Nephron (organoid): ENCODE results near the gene DPM2.

Source experiments
- H3K27ac Mint-ChIP-seq, 3 experiments: 2 replicates each; pipeline ENCODE4 v1.8.0; 2020; ENCODE audit warnings: mixed read lengths in 3 of 3, mild to moderate bottlenecking in 2 of 3, moderate library complexity in 1 of 3
- H3K27me3 Mint-ChIP-seq: 2 replicates; pipeline ENCODE4 v1.8.0; 2021; ENCODE audit warnings: low read depth, mild to moderate bottlenecking, moderate library complexity, mixed read lengths
- H3K36me3 Mint-ChIP-seq: 2 replicates; pipeline ENCODE4 v1.8.0; 2020; ENCODE audit warnings: low read depth, mixed read lengths
- H3K4me1 Mint-ChIP-seq: 2 replicates; pipeline ENCODE4 v1.8.0; 2020; ENCODE audit warnings: mixed read lengths
- H3K4me3 Mint-ChIP-seq, 3 experiments: 2 replicates each; pipeline ENCODE4 v1.8.0; 2020; ENCODE audit warnings: mild to moderate bottlenecking in 3 of 3, mixed read lengths in 3 of 3, moderate library complexity in 2 of 3
- H3K9me3 Mint-ChIP-seq: 2 replicates; pipeline ENCODE4 v1.8.0; 2020; ENCODE audit warnings: mixed read lengths
- TF ChIP-seq, protein P1 (sequence below), 3 experiments: fragments of 200-600 bp; sonication (generic); IDR thresholded peaks; one replicate each; pipeline ENCODE4 v1.5.0; 2021; ENCODE audit warnings: antibody characterized with exemption in 3 of 3; ENCODE audit not compliant: unreplicated experiment in 3 of 3

The DPM2 gene

DNA sequence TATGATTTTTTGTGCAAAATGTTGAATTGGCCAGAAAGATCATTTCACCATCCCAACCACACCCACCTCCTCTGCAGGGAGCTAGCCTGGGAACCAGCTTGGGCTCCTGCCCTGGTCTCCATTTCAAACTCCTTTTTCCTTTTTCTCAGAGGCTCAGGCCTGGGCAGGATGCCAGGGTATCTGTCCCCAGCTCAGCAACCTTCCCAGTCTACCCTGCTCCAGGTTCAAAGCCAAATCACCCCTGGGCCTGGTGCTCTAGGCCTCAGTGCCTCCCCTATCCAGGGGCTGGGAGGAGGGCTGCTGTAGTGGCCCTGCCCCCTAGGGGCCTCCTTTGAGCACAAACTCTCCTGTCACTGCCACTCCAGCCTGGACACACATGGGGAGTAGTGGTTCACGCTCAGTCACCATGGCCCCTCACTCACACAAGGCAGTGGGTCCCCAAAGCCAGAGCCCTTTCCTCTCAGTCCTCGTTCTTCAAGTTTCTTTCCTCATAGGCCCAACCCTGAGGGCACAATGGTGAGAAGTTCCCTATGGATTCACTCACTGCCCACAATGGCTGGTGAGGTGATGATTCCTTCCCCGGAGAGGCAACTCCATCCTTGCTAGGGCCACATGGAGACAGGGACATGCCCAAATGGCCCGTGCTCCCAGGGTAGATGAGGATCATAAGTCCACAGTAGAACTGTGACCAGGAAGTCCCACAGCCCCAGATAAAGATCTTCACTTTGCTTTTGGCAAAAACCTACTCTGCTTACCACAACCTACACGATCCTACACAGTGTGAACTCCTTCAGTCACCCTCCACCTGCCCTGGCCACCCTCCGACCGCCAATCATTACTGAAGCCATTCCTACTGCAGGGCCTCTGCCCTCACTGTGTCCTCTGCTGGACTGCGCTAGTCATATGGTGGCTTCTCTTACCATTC, 19.2 kb downstream of the DPM2 start:
- Mint-ChIP-seq H3K27ac (peak overlapping the region in 2 of 3 experiments; percentile 14 to 27), H3K36me3 (no peaks in the 10 kb centered on the region), H3K4me3 (peak overlapping the region; percentile 37 to 59 (median 56)), H3K4me1 (peaks cover 14% of the 10 kb centered on the region), H3K9me3 (no peaks in the 10 kb centered on the region), H3K27me3 (peaks cover 23% of the 10 kb centered on the region)
- TF ChIP-seq, protein P1, sequence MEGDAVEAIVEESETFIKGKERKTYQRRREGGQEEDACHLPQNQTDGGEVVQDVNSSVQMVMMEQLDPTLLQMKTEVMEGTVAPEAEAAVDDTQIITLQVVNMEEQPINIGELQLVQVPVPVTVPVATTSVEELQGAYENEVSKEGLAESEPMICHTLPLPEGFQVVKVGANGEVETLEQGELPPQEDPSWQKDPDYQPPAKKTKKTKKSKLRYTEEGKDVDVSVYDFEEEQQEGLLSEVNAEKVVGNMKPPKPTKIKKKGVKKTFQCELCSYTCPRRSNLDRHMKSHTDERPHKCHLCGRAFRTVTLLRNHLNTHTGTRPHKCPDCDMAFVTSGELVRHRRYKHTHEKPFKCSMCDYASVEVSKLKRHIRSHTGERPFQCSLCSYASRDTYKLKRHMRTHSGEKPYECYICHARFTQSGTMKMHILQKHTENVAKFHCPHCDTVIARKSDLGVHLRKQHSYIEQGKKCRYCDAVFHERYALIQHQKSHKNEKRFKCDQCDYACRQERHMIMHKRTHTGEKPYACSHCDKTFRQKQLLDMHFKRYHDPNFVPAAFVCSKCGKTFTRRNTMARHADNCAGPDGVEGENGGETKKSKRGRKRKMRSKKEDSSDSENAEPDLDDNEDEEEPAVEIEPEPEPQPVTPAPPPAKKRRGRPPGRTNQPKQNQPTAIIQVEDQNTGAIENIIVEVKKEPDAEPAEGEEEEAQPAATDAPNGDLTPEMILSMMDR (IDR thresholded peaks at IDR 0.05; ENCODE audit: unreplicated experiment in 3 of 3): no peak

DNA sequence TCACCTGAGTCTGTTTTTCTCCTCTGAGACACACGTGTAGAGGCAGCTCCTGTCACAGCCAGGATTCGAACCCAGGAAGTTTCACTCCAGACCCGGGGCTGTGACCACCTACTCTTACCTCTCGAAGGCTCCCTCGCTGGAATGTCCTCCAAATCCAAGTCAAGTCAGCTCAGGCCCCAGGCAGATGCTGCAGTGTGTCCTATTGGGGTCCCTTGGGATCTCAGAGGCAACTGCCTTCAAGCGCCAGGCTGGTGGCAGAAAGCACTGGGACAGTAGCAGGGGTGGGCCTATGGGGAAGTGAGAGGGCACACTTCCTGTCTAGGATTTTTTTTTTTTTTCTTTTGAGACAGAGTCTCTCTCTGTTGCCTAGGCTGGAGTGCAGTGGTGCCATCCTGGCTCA, 20.1 kb downstream of the DPM2 start:
- H3K4me1 Mint-ChIP-seq: peaks cover 14% of the 10 kb centered on the region
- no peaks in the 10 kb centered on the region for H3K9me3 Mint-ChIP-seq
- peaks cover 20% of the 10 kb centered on the region for H3K27me3 Mint-ChIP-seq
- H3K27ac Mint-ChIP-seq: no peak overlapping the region
- peak overlapping the region in 2 of 3 experiments; percentile 14 to 32 for H3K4me3 Mint-ChIP-seq
- TF ChIP-seq, protein P1 (IDR thresholded peaks at IDR 0.05; ENCODE audit: unreplicated experiment in 3 of 3): no peak
- H3K36me3 Mint-ChIP-seq: no peaks in the 10 kb centered on the region

DNA sequence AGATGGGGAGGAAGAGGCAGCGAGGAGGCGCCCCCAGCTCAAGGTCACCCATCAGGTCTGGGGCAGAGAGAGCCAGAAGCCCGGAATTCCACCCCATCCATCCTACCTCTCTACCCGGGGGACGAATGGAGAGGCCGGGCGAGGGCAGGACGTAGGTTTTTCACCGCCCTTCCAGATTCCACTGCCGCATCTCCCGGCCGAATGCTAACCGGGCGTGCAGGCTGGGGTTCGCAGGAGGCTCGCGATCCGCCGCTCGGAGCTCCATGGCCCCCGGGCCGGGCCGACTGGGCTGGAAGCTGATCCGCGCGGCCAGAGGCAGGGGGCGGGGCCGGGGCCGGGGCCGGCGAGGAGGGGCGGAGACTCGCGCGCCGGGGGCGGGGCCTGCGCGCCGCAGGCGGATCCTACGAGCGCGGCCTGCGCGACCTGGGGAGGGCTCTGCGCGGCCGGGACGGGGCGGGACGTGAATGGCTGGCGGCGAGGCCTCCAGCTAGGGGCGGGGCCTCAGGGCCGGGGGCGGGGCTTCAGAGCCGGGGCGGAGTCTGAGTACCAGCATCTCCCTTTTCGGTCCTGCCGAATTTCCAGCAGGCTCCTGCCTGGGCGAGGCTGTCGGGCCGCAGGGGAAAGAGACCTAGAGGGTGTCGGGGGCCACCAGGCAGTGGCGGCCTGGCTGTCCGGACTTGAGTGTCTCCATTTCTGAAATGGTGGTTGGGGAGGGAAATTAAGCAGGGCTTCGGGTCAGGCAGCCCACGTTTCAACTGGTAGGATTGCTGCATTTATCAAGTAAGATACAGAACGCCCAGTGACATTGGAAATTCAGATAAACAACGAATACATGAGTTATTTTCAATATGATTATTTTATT, 20.7 kb downstream of the DPM2 start, which contains the start of gene ST6GALNAC4:
Gene ST6GALNAC4, minus strand, starts transcription at position 322 of the 862 bp plus-strand sequence. CDS start 622 bp downstream, outside the sequence.
- H3K4me3 Mint-ChIP-seq: peak within 1 kb of the TSS; percentile 83 to 84 (median 83)
- peaks cover 14% of the 10 kb centered on the region for H3K4me1 Mint-ChIP-seq
- H3K36me3 Mint-ChIP-seq: peaks cover 2% of the 10 kb centered on the region
- peaks cover 17% of the 10 kb centered on the region for H3K27me3 Mint-ChIP-seq
- no peak within 1 kb of the TSS for H3K27ac Mint-ChIP-seq
- TF ChIP-seq, protein P1 (IDR thresholded peaks at IDR 0.05; ENCODE audit: unreplicated experiment in 3 of 3): no peak
- no peaks in the 10 kb centered on the region for H3K9me3 Mint-ChIP-seq

DNA sequence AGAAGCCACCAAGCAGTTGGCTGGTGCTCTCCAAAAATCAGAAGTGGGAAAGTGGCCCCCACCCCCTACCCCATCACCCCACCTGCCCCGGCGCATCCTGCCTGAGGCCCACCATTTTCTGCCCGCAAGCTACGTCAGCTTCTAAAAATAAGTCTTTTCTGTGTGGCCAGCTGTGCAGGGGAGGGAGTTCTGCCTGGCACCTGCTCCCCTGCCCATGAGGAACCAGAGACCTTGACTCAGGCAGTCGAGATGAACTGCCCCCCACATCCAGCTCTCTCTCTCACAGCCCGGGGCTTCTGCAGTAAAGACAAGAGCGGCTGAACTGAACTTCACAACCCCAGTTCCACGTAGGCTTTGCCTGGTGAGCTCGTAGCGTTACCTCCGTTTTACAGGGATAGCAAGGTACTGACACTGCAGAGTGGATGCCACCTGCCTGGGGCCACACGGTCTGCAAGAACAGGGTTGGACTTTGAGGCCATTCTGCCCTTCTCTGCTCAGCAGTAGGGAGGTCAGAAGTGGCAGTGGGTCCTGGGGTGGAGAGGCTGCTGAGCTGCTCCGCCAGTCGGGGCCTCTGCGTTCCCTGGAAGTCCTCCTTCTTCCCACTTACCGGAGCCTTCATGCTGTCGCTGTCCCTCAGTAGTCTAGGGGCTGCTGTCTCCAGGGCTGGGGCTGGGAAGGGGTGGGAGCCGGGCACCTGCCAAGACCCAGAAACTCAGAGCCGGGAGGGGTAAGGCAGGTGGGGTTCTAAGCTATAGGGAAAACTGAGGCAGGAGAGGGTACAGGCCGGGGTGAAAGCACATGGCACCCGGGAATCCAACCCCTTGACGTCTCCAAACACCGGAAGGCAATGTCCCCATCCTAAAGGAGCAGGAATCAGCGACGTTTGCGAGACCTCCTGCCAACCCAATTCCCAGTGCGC, 21.6 kb downstream of the DPM2 start:
- TF ChIP-seq, protein P1 (IDR thresholded peaks at IDR 0.05; ENCODE audit: unreplicated experiment in 3 of 3): no peak
- Mint-ChIP-seq H3K27me3 (peaks cover 19% of the 10 kb centered on the region), H3K36me3 (peaks cover 5% of the 10 kb centered on the region), H3K4me3 (peak overlapping the region; percentile 83 to 84 (median 83)), H3K27ac (no peak overlapping the region), H3K4me1 (peaks cover 15% of the 10 kb centered on the region), H3K9me3 (no peaks in the 10 kb centered on the region)

DNA sequence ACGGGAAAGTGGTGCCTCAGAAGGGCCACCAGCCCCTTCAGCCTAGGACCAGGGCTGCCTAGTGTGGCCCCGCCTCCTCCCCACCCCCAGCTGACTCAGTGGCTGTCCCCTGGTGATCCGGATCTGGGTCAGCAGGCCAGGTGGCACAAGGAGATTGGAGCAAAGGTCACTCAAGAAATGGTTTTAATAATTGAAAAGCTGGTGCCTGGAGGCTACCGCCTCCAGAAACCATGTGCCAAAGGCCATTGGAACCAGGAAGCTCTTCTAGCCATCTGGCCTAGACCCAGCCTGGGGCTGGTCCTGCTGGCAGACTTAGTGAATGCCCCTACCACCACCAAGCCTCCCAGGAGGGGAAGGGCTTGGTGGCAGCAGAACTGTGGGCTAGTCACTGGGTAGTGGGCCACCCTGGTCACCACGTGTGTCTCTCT, 22.3 kb downstream of the DPM2 start:
- H3K36me3 Mint-ChIP-seq: peaks cover 11% of the 10 kb centered on the region
- no peaks in the 10 kb centered on the region for H3K9me3 Mint-ChIP-seq
- TF ChIP-seq, protein P1 (IDR thresholded peaks at IDR 0.05; ENCODE audit: unreplicated experiment in 3 of 3): no peak
- peaks cover 15% of the 10 kb centered on the region for H3K27me3 Mint-ChIP-seq
- peak overlapping the region in 2 of 3 experiments; percentile 54 to 56 for H3K4me3 Mint-ChIP-seq
- peaks cover 21% of the 10 kb centered on the region for H3K4me1 Mint-ChIP-seq
- no peak overlapping the region for H3K27ac Mint-ChIP-seq
